Measurements from ENCODE around the gene ARID5A.
"Not testable (repeated sequence)": the region's sequence is repeated elsewhere in the genome, so short reads cannot be mapped to it uniquely, and the experiment has no call there.

The ARID5A gene

GRCh38 chr2:96536445-96537065, at the start of gene ARID5A:
Gene ARID5A, plus strand, starts transcription at chr2:96536752. Its CDS starts 75 bp downstream, at chr2:96536827.
- peak; percentile 84 to 88 for DNase-seq (ENCODE audit: low read depth in 2 of 2)

GRCh38 chr2:96489261-96489660, 47.3 kb upstream of the ARID5A start:
- DNase-seq (ENCODE audit: low read depth in 2 of 2), result no peak

- no peak for DNase-seq (ENCODE audit: low read depth in 2 of 2)
Measured at GRCh38 chr2:96489663-96490062, 46.9 kb upstream of the ARID5A start.

GRCh38 chr2:96491860-96492497, 44.6 kb upstream of the ARID5A start:
- DNase-seq (ENCODE audit: low read depth in 2 of 2), result no peak

- DNase-seq (ENCODE audit: low read depth in 2 of 2), result no peak
Measured at GRCh38 chr2:96493072-96493471, 43.5 kb upstream of the ARID5A start.

- no peak for DNase-seq (ENCODE audit: low read depth in 2 of 2)
Measured at GRCh38 chr2:96494188-96494587, 42.4 kb upstream of the ARID5A start.

- DNase-seq (ENCODE audit: low read depth in 2 of 2), result no peak
Measured at GRCh38 chr2:96495982-96496629, 40.4 kb upstream of the ARID5A start.

- DNase-seq (ENCODE audit: low read depth in 2 of 2), result no peak
Measured at GRCh38 chr2:96498021-96498431, 38.5 kb upstream of the ARID5A start.

- not testable (repeated sequence) for DNase-seq (ENCODE audit: low read depth in 2 of 2)
Measured at GRCh38 chr2:96498611-96499010, 37.9 kb upstream of the ARID5A start.

- DNase-seq (ENCODE audit: low read depth in 2 of 2), result no peak
Measured at GRCh38 chr2:96499061-96499960, 37.2 kb upstream of the ARID5A start.

- DNase-seq (ENCODE audit: low read depth in 2 of 2), result no peak
Measured at GRCh38 chr2:96500385-96501066, 36.0 kb upstream of the ARID5A start.

- no peak for DNase-seq (ENCODE audit: low read depth in 2 of 2)
Measured at GRCh38 chr2:96501471-96501874, 35.1 kb upstream of the ARID5A start.

- no peak for DNase-seq (ENCODE audit: low read depth in 2 of 2)
Measured at GRCh38 chr2:96501886-96502810, 34.4 kb upstream of the ARID5A start.

- DNase-seq (ENCODE audit: low read depth in 2 of 2), result no peak
Measured at GRCh38 chr2:96502891-96503636, 33.5 kb upstream of the ARID5A start.

GRCh38 chr2:96503637-96504243, 32.8 kb upstream of the ARID5A start:
- DNase-seq (ENCODE audit: low read depth in 2 of 2), result no peak

- DNase-seq (ENCODE audit: low read depth in 2 of 2), result no peak
Measured at GRCh38 chr2:96505231-96505889, 31.2 kb upstream of the ARID5A start, which contains the start of gene NEURL3. Gene NEURL3, minus strand, starts transcription at chr2:96505357. Its CDS starts 71 bp downstream, at chr2:96505286.

- DNase-seq (ENCODE audit: low read depth in 2 of 2), result no peak
Measured at GRCh38 chr2:96506016-96506906, 30.3 kb upstream of the ARID5A start.

- no peak for DNase-seq (ENCODE audit: low read depth in 2 of 2)
Measured at GRCh38 chr2:96506907-96507240, 29.7 kb upstream of the ARID5A start.

All from stimulated activated CD8-positive, alpha-beta memory T cell treated with anti-CD3 and anti-CD28 coated beads, Interleukin-2, amount 100 ng/mL, for 1 hour (primary cell).